Stimulated activated CD4-positive, alpha-beta T cell treated with anti-CD3 and anti-CD28 coated beads, Interleukin-2, amount 100 ng/mL, for 4 hours (primary cell): Measurements from ENCODE around the gene BRICD5.

Experiments
- DNase-seq: peaks from one replicate; pipeline ENCODE4 v3.0.0-alpha.2; 2020; ENCODE audit warnings: low read depth

BRICD5 gene

DNA sequence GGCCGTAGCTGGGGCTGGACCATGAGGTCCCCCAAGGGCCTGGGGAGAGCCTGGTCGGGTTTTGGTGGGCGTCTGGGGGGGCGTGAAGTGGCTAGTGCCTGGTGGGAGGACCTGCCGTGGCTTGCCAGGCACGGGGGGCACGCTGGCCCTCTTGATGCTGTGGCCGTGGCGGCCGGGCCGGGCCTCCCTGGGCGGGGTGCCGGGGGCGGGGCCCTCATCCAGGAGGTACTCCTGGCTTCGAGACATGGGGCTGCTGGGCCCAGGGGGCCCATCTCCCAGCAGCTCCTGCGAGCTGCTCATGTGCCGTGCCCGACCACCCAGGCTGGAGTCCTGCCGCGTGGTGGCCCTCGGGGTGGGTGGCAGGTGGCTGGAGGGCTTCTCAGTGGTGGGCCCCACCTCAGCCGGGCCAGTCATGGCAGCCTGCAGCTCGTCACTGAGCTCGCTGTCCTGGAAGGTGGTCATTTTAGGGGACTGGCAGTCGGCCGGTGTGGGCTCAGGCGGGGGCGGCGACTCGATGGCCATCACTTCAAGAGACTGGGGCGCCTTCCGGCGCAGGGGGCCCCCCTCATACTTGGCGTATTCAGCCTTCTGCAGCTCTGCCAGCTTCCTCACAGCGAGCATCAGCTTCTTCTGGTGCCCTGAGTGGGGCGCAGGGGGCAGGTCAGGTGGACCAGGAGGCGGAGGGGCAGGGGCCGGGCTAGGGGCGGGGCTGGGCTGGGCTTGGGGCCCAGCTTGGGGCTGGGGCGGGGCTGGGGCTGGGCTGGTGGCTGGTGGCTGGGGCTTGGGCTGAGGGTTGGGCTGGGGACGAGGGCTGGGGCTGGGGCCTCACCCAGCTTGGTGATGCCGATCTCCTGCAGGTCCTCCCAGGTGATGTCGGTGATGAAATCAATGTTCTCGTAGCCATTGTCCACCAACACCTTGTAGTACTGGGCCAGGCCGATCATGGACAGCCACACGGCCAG is 29.4 kb downstream of the BRICD5 start:
- no peak for DNase-seq

DNA sequence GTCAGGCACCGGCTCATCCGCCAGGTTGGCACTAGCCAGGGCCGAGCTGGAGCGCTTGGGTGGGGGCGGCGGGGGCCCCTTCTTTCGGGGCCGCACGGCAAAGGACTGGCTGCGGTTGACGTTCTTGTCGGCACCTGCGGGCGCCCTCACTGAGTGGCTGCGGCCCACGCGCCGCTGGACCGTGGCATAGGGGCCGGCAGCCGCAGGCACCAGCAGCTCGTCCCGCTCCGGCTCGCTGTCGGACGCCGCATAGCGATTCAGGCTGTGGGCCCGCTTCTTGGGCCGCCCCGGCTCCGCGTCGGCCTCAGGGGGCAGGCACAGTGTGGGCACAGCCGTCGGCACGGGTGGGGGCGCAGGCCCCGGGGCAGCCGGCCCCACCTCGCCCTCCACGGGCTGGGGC is 30.2 kb downstream of the BRICD5 start:
- DNase-seq: no peak

DNA sequence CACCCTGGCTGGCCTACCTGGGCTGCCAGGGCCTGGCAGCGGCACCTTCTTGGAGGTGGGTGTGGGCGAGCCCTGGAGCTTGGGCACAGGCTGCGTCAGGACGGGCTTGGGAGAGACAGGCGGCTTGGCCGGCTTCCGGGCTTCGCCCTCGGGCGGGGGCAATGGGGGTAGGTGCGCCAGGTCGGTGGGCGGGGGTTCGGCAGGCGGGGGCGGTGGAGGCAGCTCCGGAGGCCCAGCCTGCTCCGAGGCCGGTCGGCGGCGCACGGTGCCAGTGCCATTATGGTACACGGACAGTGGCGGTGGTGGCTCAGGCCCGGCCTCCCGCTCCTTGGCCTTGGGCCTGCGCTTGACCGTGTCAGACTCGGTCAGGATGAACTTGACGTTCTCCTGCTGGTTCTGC is 31.1 kb downstream of the BRICD5 start:
- no peak for DNase-seq

DNA sequence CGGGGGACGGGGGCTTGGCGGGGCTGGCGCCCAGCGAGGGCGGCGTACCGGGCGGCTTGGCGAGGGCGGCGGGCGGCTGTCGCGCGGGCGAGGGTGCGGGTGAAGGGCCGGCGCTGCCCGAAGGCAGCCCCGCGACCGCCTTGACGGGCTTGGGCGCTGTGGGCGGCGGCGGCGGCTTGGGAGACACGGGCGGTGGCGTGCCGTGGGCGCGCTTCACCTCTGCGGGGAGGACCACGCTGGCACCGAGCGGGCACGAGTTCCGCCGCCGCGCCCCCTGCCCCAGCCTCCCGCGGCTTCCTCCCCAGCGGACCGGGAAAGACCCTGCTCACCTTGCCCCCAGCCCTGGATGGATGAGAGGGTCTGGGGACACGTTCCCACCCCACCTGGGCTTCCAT is 31.6 kb downstream of the BRICD5 start:
- DNase-seq: no peak

DNA sequence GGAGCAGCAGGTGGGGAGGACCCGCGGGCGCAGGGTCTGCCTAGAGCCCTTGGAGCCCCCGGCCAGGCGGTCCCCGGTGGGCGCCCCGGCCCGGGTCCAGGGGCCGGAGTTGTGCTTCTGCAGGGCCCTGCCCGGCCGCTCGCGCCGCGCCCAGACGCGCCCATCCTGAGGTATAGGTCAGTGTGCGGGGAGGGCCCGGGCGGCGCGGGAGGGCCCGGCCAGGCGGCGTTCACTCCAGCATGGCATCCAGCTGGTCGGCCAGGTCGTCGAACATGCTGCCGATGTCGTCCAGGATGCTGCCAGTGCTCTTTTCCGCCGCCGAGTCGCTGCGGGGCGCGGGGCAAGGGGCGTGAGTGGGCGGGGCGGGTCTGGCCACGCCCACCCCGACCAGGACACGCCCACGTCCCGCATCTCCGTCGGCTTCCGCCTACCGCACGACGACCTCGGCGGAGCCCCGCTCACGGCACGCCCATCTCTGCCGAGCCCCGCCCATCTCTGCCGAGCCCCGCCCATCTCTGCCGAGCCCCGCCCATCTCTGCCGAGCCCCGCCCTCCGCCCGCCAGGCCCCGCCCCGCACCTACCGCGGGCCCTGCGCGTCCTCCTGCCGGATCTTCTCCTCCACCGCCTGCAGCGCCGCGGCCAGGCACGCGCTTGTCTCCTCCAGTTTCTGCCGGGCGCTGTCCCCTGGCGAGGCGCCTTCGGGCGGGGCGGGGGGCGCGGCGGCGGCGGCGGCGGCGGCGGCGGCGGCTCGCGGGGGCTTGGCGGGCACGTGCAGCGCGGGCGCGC is 32.1 kb downstream of the BRICD5 start:
- no peak for DNase-seq

DNA sequence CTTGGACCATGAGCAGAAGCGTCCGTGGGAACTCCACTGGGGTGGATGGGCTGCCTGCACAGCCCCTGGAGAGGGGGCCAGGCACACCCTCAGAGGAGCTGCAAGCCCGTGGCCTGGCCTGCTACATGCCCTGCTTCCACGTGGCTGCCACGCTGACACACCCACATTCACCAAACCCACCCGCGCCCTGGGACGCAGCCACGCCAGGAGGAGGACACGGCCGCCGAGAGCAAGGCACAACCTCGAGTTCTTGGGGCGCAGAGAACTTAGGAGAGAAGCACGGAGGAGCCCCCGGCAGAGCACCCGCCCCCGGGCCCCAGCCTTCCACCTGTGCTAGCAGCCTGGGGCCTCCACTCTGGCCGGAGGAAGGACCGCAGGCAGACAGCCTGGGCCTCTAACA is 33.1 kb downstream of the BRICD5 start:
- DNase-seq: no peak

DNA sequence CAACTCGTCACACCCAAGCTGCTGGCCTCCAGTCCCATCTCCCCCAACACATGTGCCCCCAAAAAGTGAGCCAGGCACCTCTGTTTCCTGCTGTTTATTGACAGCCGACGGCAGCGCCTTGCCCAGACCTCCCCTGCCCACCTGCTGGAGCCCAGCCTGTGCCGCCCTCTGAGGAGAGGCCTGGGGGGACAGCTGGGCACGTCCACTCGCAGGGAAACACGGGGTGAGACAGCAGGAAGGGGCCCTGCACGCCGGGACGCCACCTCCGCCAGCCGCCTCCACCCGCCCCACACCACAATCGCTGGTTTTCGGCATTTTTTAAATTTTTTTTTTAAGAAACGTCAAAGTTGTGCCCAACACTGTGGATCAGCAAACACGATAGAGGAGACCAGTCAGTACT is 33.6 kb downstream of the BRICD5 start:
- DNase-seq: no peak

DNA sequence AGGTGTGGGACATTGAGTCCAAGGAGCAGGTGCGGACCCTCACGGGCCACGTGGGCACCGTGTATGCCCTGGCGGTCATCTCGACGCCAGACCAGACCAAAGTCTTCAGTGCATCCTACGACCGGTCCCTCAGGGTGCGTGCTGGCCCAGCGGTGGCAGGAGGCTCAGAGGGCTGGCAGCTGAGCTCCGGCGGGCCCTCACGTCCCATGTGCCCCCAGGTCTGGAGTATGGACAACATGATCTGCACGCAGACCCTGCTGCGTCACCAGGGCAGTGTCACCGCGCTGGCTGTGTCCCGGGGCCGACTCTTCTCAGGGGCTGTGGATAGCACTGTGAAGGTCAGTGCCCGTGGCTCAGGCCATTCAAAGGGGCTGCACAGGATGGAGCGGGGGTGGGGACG is 34.6 kb downstream of the BRICD5 start:
- no peak for DNase-seq

DNA sequence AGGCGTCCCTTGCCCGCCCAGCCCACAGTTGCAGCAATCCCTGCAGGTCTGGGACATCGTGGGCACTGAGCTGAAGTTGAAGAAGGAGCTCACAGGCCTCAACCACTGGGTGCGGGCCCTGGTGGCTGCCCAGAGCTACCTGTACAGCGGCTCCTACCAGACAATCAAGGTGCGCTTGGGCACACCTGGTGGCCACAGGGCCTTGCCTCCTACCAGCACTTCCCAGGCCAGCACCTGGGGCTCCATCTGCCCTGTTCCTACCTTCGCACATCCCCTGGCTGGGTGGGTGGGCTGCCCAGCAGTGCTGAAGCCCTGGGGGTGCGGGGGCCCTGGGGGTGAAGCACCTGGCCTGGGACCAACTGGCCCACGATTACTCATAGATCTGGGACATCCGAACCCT is 35.2 kb downstream of the BRICD5 start:
- no peak for DNase-seq

DNA sequence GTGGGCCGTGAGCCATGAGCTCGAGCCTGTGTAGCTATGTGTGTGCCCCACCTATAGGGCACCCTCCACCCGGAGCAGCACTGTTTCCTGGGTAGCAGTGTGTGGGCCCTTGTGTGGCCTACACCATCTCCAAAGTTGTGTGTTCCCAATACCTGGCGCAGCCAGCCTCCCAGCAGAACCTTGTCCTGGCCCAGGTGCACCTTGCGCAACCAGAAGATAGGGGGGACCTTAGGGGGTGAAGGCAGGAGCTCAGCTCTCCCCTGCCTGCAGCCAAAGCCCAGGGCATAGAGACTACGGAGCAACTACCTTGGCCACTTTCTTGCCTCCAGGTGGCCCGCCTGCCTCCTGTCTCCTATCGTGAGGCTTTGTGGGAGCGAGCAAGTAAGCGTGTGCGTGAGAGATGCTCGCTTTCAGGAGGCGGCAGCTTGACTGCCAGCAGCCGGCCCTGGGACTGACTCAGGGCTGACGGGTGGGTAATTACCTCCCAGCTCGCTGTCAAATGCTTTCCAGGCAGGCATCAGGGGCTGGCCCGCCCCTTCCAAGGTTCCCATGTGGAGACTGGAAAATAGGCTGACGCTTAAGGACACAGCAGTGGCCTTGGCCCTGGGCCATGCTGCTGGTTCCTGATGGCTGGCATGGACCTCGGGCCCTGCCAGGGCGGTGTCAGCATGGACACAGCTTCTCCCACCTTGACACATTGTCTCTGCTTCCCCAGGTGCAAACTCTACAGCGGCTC is 36.1 kb downstream of the BRICD5 start:
- no peak for DNase-seq

DNA sequence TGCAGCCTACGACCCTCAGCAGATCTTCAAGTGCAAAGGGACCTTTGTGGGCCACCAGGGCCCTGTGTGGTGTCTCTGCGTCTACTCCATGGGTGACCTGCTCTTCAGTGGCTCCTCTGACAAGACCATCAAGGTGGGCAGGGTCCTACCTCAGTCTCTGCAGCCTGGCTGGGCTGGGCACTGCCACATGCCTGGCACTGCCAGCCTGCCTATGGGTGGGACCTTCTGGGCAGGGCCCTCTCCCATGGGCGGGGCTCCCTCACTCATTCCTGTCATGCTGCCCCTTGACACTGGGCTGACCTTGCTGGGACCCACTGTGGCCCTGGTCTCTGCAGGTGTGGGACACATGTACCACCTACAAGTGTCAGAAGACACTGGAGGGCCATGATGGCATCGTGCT is 36.7 kb downstream of the BRICD5 start:
- no peak for DNase-seq

DNA sequence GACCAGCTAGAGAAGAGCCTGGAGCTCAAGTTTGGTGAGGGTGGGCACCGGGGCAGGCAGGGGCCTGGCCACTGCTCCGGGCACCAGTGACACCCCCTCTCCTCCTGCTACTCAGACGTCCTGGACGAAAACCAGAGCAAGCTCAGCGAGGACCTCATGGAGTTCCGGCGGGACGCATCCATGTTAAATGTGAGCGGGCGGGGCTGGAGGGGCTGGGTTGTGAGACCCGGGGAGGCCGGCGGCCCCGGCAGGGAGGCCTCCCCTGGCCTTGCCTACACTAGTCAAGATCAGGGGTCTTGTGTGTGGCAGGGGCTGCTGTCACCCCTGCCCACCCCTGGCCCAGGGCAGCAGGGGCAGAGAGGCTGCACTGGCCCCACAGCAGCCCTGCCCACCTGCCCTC is 37.3 kb downstream of the BRICD5 start:
- no peak for DNase-seq

DNA sequence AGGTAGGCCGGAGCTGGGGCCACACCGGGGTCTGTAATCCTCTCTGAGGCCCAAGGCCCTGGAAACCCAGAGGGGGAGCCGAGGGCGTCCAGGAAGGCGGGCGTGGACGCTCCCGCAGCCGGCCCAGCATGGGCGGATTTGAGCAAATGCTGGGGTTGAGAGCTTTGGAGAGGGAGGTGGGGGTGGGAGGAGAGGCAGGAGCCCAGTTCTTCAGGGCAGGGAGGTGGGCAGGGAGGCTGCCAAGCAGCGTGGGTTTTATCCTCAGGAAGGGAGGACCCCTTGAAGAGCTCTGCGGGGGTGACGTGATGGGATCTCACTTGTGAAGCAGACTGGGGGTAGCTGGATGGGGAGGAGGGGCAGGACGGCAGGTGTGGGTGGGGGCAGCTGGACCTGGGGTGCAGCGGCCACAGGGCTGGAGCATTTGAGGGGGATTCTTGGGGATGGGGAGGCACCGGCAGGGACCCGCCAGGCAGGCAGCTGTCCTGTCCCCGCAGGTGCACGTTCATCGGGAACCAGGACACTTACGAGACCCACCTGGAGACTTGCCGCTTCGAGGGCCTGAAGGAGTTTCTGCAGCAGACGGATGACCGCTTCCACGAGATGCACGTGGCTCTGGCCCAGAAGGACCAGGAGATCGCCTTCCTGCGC is 37.9 kb downstream of the BRICD5 start:
- no peak for DNase-seq

DNA sequence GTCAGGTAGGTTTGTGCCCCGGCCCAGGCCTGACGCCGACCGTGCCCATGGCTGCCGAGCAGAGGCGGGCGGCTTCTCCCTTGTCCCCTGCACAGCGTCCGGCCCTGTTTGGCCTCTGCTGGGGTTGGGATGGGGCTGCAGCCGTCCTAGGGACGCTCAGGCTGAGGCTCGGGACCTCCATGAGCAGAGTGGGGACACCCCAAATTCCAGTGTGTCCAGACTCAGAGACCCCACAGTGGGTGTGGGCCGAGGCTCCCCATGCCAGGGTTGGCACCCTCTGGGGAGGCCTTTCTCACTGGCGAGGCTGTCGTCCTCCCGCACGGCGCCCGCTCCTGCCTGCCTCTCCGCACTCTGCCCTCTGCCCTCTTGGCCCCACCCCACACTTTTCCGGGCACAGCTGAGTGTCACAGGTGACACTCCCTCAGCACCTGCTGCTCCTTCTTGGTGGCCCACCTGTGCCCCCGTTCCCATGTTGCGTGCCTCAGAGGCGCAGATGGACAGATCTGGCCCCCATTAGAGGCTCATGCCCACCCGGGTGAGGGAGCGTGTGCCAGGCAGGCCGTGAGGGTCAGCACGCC is 39.0 kb downstream of the BRICD5 start:
- no peak for DNase-seq

DNA sequence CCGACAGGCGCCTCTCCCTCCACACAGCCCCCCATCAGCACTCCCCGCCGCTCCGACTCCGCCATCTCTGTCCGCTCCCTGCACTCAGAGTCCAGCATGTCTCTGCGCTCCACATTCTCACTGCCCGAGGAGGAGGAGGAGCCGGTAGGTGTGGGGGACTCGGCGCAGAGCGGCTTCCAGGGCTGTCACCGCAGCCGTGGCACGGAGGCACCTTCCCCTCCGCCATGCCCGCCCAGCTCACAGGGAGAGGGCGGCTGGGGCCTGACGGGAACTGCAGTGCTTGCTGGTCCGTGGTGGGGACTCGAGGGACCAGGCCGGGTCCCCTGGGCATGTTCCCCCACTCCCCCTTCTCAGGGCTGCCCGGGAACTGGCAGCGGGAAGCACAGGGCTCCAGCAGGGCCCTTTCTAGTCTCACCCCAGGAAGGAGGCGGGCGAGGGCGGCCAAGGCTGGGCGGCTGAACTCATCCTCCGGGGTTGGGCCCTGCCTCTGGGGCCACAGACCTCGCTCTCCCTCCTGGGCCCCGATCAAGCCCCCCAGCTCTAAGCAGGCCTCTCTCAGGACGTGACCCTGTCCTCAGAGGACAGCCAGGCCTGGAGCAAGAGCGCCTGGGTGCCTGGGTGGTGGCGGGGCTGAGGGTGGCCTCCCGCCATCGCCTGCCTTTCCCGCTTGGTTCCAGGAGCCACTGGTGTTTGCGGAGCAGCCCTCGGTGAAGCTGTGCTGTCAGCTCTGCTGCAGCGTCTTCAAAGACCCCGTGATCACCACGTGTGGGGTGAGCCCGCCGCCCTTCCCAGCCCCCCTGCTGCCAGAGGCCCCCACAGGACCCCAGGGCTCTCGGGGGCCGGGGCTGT is 39.9 kb downstream of the BRICD5 start:
- no peak for DNase-seq

DNA sequence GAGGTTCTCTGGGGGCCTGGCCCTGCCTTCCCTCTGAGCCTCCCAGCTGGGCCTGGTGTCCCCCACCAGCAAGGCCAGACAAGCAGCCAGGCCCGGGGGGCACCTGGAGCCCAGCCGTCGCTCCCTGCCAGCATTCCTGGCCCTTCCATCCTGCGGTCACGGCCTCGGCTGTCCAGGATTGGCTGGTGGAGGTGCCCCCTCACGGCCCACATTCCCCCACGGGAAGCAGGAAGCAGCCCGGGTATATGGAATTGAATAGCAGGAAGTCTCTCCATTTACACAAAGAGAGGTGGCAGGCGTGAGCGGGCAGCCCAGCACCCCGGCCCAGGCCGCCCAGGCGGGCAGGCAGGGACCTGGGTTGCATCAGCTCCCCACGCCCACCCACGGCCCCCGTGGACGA is 40.6 kb downstream of the BRICD5 start:
- DNase-seq: no peak

DNA sequence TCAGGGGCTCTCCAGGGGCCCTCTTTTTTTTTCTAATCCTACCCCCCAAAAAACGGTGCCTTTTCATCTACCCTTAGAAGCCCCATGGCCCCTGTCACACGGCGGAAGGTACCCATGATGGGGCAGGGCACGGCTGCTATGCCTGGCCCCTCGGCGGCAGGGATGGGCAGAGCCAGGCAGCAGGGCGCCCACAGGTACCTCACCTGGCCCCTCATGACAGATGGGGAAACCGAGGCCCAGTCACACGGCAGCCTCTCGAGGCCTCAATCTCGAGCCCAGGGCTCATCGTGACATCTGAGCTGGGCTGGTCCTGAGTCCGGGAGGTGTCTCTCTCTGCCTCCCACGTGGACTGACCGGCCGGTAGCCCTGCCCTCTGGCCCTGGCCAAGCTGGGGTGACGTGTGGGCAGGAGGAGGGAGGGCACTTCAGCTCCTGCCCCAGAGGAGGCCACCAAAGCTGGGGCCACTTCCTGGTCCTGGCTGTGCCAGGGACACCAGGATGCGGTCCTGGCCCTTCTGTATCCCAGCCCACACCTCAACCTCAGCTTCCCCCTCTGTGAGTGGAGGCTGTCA is 43.5 kb downstream of the BRICD5 start:
- DNase-seq: no peak

DNA sequence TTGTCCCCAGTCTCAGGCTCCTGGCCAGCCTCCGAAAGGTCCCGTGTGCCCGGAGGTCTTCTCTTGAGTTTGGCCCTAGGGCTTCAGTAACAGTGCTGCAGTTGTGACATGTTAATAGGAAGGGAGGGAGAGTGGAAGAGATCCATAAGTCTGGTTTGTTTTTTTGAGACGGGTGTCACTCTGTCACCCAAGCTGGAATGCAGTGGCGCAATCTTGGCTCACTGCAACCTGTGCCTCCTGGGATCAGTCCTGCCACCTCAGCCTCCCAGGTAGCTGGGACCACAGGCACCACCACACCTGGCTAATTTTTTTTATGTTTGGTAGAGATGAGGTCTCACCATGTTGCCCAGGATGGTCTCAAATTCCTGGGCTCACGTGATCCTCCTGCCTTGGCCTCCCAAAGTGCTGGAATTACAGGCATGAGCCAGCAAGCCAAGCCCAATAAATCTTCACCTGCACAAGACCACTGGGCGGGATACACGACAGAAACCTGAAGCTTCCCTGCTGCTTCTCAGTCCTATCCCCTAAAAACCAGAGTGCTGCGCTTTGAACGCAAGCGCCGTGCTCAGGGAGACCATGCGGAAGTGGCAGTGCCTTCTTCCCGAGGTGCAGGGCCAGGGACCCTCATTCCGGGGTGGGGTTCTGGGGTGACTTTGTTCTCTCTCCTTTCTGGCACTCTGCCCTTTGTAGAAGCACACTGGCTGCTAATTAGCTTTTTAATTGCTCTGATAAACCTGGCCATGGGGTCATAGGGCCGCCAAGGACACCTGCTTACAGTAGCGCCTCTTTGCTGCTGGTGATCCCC is 44.2 kb downstream of the BRICD5 start:
- no peak for DNase-seq

DNA sequence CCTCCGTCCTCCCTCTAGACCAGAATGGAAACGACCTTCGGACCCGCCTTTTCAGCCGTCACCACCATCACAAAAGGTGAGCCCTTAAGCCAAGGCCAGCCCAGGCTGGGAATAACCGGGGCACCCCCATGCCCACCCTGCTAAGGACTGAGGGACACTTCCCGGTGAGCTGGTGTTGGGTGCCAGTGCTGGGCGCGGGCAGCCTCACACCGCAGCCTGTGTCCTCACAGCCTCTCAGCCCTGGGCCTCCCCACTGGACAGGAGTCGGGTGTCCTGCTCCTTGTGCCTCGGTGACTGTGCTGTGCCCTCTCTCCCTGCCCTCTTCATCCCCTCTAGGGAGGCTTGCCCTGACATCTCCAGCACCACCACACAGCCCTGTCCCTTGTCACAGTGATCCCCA is 44.8 kb downstream of the BRICD5 start:
- DNase-seq: no peak
